ENCODE data around the gene GALM.

GALM gene

GRCh38 chr2:38728694-38729093, 62.8 kb downstream of the GALM start:
- H3K23ac ChIP-seq (ENCODE audit: low read length) = no peak overlapping the region
- H3K36me3 ChIP-seq (ENCODE audit: control insufficient read depth, insufficient read depth, low read length) = no peaks in the 10 kb centered on the region
- H4K5ac ChIP-seq (ENCODE audit: low read length) = no peak overlapping the region
- no peak overlapping the region for H2BK15ac ChIP-seq (replicated peaks; ENCODE audit: low read depth)
- no peak overlapping the region for H3K9ac ChIP-seq (ENCODE audit: low read length)
- no peak overlapping the region for H2AK5ac ChIP-seq (ENCODE audit: low read length)
- no peaks in the 10 kb centered on the region for H3K79me1 ChIP-seq (ENCODE audit: low read length)
- H2BK5ac ChIP-seq (ENCODE audit: low read length) = no peak overlapping the region
- H3K4me2 ChIP-seq (ENCODE audit: low read length) = no peak overlapping the region
- H3K18ac ChIP-seq (ENCODE audit: low read length) = no peak overlapping the region
- no peaks in the 10 kb centered on the region for H3K27me3 ChIP-seq (ENCODE audit: insufficient read depth, low read length, poor library complexity)
- H3K56ac ChIP-seq (ENCODE audit: low read length) = no peak overlapping the region
- H3K4me1 ChIP-seq (ENCODE audit: control insufficient read depth, low read depth, low read length) = no peaks in the 10 kb centered on the region
- no CpG with 5 or more reads among the region's 2 CpGs for WGBS (ENCODE audit: extremely low coverage, insufficient coverage, low lambda C conversion rate)
- H3K4me3 ChIP-seq (ENCODE audit: low read length) = no peak overlapping the region
- no peak overlapping the region for H4K8ac ChIP-seq (ENCODE audit: low read depth, low read length)
- DNase-seq = no peak
- H2BK120ac ChIP-seq (ENCODE audit: low read depth, low read length) = no peak overlapping the region
- H3K4ac ChIP-seq (ENCODE audit: low read depth, low read length) = no peak overlapping the region
- H3K79me2 ChIP-seq (ENCODE audit: control insufficient read depth, insufficient read depth, low read length) = no peaks in the 10 kb centered on the region
- no peak overlapping the region for H3K27ac ChIP-seq (ENCODE audit: low read depth, low read length)

GRCh38 chr2:38731090-38731489, 65.2 kb downstream of the GALM start:
- no peak overlapping the region for H2BK15ac ChIP-seq (replicated peaks; ENCODE audit: low read depth)
- H2BK120ac ChIP-seq (ENCODE audit: low read depth, low read length) = no peak overlapping the region
- H3K36me3 ChIP-seq (ENCODE audit: control insufficient read depth, insufficient read depth, low read length) = no peaks in the 10 kb centered on the region
- no peaks in the 10 kb centered on the region for H3K4me1 ChIP-seq (ENCODE audit: control insufficient read depth, low read depth, low read length)
- no peak overlapping the region for H3K4ac ChIP-seq (ENCODE audit: low read depth, low read length)
- no peak overlapping the region for H3K27ac ChIP-seq (ENCODE audit: low read depth, low read length)
- no peak overlapping the region for H4K8ac ChIP-seq (ENCODE audit: low read depth, low read length)
- no peaks in the 10 kb centered on the region for H3K79me1 ChIP-seq (ENCODE audit: low read length)
- no peak overlapping the region for H3K4me2 ChIP-seq (ENCODE audit: low read length)
- no peak overlapping the region for H4K5ac ChIP-seq (ENCODE audit: low read length)
- no peak overlapping the region for H3K56ac ChIP-seq (ENCODE audit: low read length)
- H3K23ac ChIP-seq (ENCODE audit: low read length) = no peak overlapping the region
- H3K9ac ChIP-seq (ENCODE audit: low read length) = no peak overlapping the region
- no peaks in the 10 kb centered on the region for H3K79me2 ChIP-seq (ENCODE audit: control insufficient read depth, insufficient read depth, low read length)
- H2AK5ac ChIP-seq (ENCODE audit: low read length) = no peak overlapping the region
- H3K18ac ChIP-seq (ENCODE audit: low read length) = no peak overlapping the region
- H3K4me3 ChIP-seq (ENCODE audit: low read length) = no peak overlapping the region
- no peaks in the 10 kb centered on the region for H3K27me3 ChIP-seq (ENCODE audit: insufficient read depth, low read length, poor library complexity)
- no CpG with 5 or more reads among the region's 7 CpGs for WGBS (ENCODE audit: extremely low coverage, insufficient coverage, low lambda C conversion rate)
- H2BK5ac ChIP-seq (ENCODE audit: low read length) = no peak overlapping the region
- DNase-seq = no peak

DNA sequence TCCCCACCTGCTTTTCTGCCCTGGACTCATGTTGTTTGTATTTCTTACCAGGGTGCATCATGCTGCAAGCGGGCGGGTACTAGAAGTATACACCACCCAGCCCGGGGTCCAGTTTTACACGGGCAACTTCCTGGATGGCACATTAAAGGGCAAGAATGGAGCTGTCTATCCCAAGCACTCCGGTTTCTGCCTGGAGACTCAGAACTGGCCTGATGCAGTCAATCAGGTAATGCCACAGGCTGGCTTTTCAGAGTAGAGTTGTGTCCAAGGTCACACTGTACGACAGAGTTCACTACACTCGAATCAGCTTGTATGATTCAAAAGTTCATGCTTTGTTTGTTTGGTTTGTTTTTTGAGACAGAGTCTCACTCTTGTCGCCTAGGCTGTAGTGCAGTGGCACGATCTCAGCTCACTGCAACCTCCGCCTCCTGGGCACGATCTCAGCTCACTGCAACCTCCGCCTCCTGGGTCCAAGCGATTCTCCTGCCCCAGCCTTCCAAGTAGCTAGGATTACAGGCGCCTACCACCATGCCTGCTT, 65.8 kb downstream of the GALM start:
- H3K18ac ChIP-seq (ENCODE audit: low read length) = no peak overlapping the region
- no peaks in the 10 kb centered on the region for H3K79me1 ChIP-seq (ENCODE audit: low read length)
- no peaks in the 10 kb centered on the region for H3K27me3 ChIP-seq (ENCODE audit: insufficient read depth, low read length, poor library complexity)
- H2BK120ac ChIP-seq (ENCODE audit: low read depth, low read length) = no peak overlapping the region
- H2AK5ac ChIP-seq (ENCODE audit: low read length) = no peak overlapping the region
- no peak overlapping the region for H3K56ac ChIP-seq (ENCODE audit: low read length)
- H3K4me3 ChIP-seq (ENCODE audit: low read length) = no peak overlapping the region
- no peaks in the 10 kb centered on the region for H3K79me2 ChIP-seq (ENCODE audit: control insufficient read depth, insufficient read depth, low read length)
- no peak overlapping the region for H3K23ac ChIP-seq (ENCODE audit: low read length)
- no peak overlapping the region for H3K9ac ChIP-seq (ENCODE audit: low read length)
- H2BK15ac ChIP-seq (replicated peaks; ENCODE audit: low read depth) = no peak overlapping the region
- no peaks in the 10 kb centered on the region for H3K36me3 ChIP-seq (ENCODE audit: control insufficient read depth, insufficient read depth, low read length)
- H4K5ac ChIP-seq (ENCODE audit: low read length) = no peak overlapping the region
- H3K4me2 ChIP-seq (ENCODE audit: low read length) = no peak overlapping the region
- no peaks in the 10 kb centered on the region for H3K4me1 ChIP-seq (ENCODE audit: control insufficient read depth, low read depth, low read length)
- no CpG with 5 or more reads among the region's 14 CpGs for WGBS (ENCODE audit: extremely low coverage, insufficient coverage, low lambda C conversion rate)
- H3K27ac ChIP-seq (ENCODE audit: low read depth, low read length) = no peak overlapping the region
- H4K8ac ChIP-seq (ENCODE audit: low read depth, low read length) = no peak overlapping the region
- DNase-seq = no peak
- H3K4ac ChIP-seq (ENCODE audit: low read depth, low read length) = no peak overlapping the region
- H2BK5ac ChIP-seq (ENCODE audit: low read length) = no peak overlapping the region

DNA sequence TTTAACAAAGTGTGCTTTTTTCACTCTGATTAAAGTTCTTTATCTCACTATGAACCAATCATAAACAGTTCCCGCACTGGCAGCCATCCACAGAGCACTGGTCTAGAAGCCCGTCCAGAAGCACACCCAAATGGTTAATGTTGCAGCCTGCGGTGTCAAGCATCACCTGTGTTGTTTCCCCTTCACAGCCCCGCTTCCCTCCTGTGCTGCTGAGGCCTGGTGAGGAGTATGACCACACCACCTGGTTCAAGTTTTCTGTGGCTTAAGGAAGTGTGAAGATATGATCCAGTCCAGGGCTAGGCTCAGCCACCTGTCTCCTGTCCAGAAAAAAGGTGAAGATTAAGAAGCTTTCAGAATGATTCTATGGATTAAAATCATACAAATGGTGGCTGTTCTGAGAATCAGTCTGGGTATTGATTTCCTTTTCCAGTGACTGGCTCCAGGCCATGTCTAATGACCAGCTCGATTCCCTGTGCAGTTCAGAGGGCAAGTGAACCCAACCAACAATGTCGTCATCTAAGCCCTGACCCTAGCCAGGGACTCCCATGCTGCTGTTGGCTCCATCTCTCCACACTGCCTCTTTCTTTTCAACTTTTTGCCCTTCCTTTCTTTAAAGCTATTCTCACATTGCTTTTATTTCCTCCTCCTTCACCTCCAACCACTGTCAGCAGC, 67.5 kb downstream of the GALM start:
- no peak overlapping the region for H4K8ac ChIP-seq (ENCODE audit: low read depth, low read length)
- H3K23ac ChIP-seq (ENCODE audit: low read length) = no peak overlapping the region
- no peak overlapping the region for H3K56ac ChIP-seq (ENCODE audit: low read length)
- no peak overlapping the region for H3K4me2 ChIP-seq (ENCODE audit: low read length)
- no peak overlapping the region for H2BK120ac ChIP-seq (ENCODE audit: low read depth, low read length)
- no peak for DNase-seq
- no peak overlapping the region for H3K4me3 ChIP-seq (ENCODE audit: low read length)
- H3K27me3 ChIP-seq (ENCODE audit: insufficient read depth, low read length, poor library complexity) = no peaks in the 10 kb centered on the region
- no peak overlapping the region for H3K27ac ChIP-seq (ENCODE audit: low read depth, low read length)
- H4K5ac ChIP-seq (ENCODE audit: low read length) = no peak overlapping the region
- no peak overlapping the region for H3K9ac ChIP-seq (ENCODE audit: low read length)
- H2AK5ac ChIP-seq (ENCODE audit: low read length) = no peak overlapping the region
- no peaks in the 10 kb centered on the region for H3K36me3 ChIP-seq (ENCODE audit: control insufficient read depth, insufficient read depth, low read length)
- H3K18ac ChIP-seq (ENCODE audit: low read length) = no peak overlapping the region
- H3K79me2 ChIP-seq (ENCODE audit: control insufficient read depth, insufficient read depth, low read length) = no peaks in the 10 kb centered on the region
- WGBS (ENCODE audit: extremely low coverage, insufficient coverage, low lambda C conversion rate) = no CpG with 5 or more reads among the region's 6 CpGs
- no peak overlapping the region for H2BK15ac ChIP-seq (replicated peaks; ENCODE audit: low read depth)
- H3K79me1 ChIP-seq (ENCODE audit: low read length) = no peaks in the 10 kb centered on the region
- no peaks in the 10 kb centered on the region for H3K4me1 ChIP-seq (ENCODE audit: control insufficient read depth, low read depth, low read length)
- no peak overlapping the region for H3K4ac ChIP-seq (ENCODE audit: low read depth, low read length)
- H2BK5ac ChIP-seq (ENCODE audit: low read length) = no peak overlapping the region

- Histone ChIP-seq H4K5ac (ENCODE audit: low read length) (no peak overlapping the region), H2BK120ac (ENCODE audit: low read depth, low read length) (no peak overlapping the region), H2AK5ac (ENCODE audit: low read length) (no peak overlapping the region), H3K4me1 (ENCODE audit: control insufficient read depth, low read depth, low read length) (no peaks in the 10 kb centered on the region), H3K27ac (ENCODE audit: low read depth, low read length) (no peak overlapping the region), H3K4me3 (ENCODE audit: low read length) (no peak overlapping the region), H3K79me2 (ENCODE audit: control insufficient read depth, insufficient read depth, low read length) (no peaks in the 10 kb centered on the region), H3K18ac (ENCODE audit: low read length) (no peak overlapping the region), H3K4me2 (ENCODE audit: low read length) (no peak overlapping the region), H3K4ac (ENCODE audit: low read depth, low read length) (no peak overlapping the region), H3K27me3 (ENCODE audit: insufficient read depth, low read length, poor library complexity) (no peaks in the 10 kb centered on the region), H2BK5ac (ENCODE audit: low read length) (no peak overlapping the region), H3K23ac (ENCODE audit: low read length) (no peak overlapping the region), H3K56ac (ENCODE audit: low read length) (no peak overlapping the region), H2BK15ac (replicated peaks; ENCODE audit: low read depth) (no peak overlapping the region), H4K8ac (ENCODE audit: low read depth, low read length) (no peak overlapping the region), H3K36me3 (ENCODE audit: control insufficient read depth, insufficient read depth, low read length) (no peaks in the 10 kb centered on the region), H3K9ac (ENCODE audit: low read length) (no peak overlapping the region), H3K79me1 (ENCODE audit: low read length) (no peaks in the 10 kb centered on the region)
- no peak for DNase-seq
- no CpG with 5 or more reads among the region's 9 CpGs for WGBS (ENCODE audit: extremely low coverage, insufficient coverage, low lambda C conversion rate)
These were observed 68.6 kb downstream of the GALM start for GRCh38 chr2:38734299-38735058.
